ENCODE measurements around the gene UVSSA. TPM values are rescaled to one million over a fixed set of nuclear protein-coding genes. Genes with fewer than 3 reads are reported as not detected.

Gene UVSSA
- total and polyA plus RNA-seq, 2 donors (not counting 1 experiment from before 2014, with no cell fraction given), result 34.6 to 40.5 TPM

GRCh38 chr4:1410491-1411325 is 63.7 kb downstream of the UVSSA start:
- CTCF ChIA-PET, result no interaction called here
- intact Hi-C loops (cut with micrococcal nuclease), result no loop called here
- no peak overlapping the region for H3K4me3 Mint-ChIP-seq

More at GRCh38 chr4:1410491-1411325, 63.7 kb downstream of the UVSSA start:
- no peak for TF ChIP-seq CTCF (IDR thresholded peaks at IDR 0.05)
- H3K27me3 Mint-ChIP-seq, result peaks cover 36% of the 10 kb centered on the region
- no peaks in the 10 kb centered on the region for H3K9me3 Mint-ChIP-seq (ENCODE audit: insufficient read depth)
- H3K4me1 Mint-ChIP-seq, result peaks cover 4% of the 10 kb centered on the region
- H3K79me2 ChIP-seq (ENCODE audit: control insufficient read depth, insufficient read depth, low read length), result no peaks in the 10 kb centered on the region
- no peaks in the 10 kb centered on the region for H4K20me1 ChIP-seq (ENCODE audit: control insufficient read depth, insufficient read depth, low read length, poor library complexity, severe bottlenecking)
- no peak overlapping the region for H2AFZ ChIP-seq (ENCODE audit: insufficient read depth, low read depth, low read length, poor library complexity, severe bottlenecking)
- DNase-seq (peak; percentile 34), ATAC-seq (ENCODE audit: low read depth) (peak; percentile 39)
- H3K4me3 ChIP-seq (ENCODE audit: control extremely low read depth in 1 of 5, extremely low read depth in 1 of 5, insufficient read depth in 1 of 5, low read depth in 2 of 5, low read length in 4 of 5), result no peak overlapping the region
- peaks cover 0 to 70% (median 31%) of the 10 kb centered on the region in 4 experiments for H3K27me3 ChIP-seq (replicated peaks in 1 of 4; ENCODE audit: control extremely low read depth in 1 of 4, control insufficient read depth in 3 of 4, insufficient read depth in 4 of 4, low read length in 3 of 4)
- H3K27ac Mint-ChIP-seq, result no peak overlapping the region
- POLR2A ChIA-PET, result no interaction called here
- 28% methylated on average over 45 of the region's 48 CpGs for WGBS (ENCODE audit: insufficient coverage)
- no peak overlapping the region for H3K9ac ChIP-seq (ENCODE audit: low read length)
- H3K4me2 ChIP-seq (replicated peaks; ENCODE audit: low read depth, low read length, poor library complexity, severe bottlenecking), result no peak overlapping the region
- no peaks in the 10 kb centered on the region for H3K36me3 ChIP-seq (replicated peaks in 1 of 2; ENCODE audit: control extremely low read depth in 1 of 2, control insufficient read depth in 1 of 2, extremely low read depth in 1 of 2, insufficient read depth in 2 of 2, low read length in 1 of 2)
- H3K9me3 ChIP-seq (ENCODE audit: control extremely low read depth in 1 of 3, control insufficient read depth in 2 of 3, insufficient read depth in 1 of 3, low read length in 2 of 3), result peaks cover 0 to 70% (median 0%) of the 10 kb centered on the region in 3 donors
- H3K27ac ChIP-seq (ENCODE audit: low read length in 2 of 2), result no peak overlapping the region
- H3K4me1 ChIP-seq (ENCODE audit: control insufficient read depth in 2 of 2, insufficient read depth in 2 of 2, low read length in 2 of 2), result peaks cover 0 to 12% of the 10 kb centered on the region in 2 donors

Measured in B cell (primary cell).